GM20431 (cell line): Measurements from ENCODE around the gene KRTAP10-11.
"Not testable (repeated sequence)": the region's sequence is repeated elsewhere in the genome, so short reads cannot be mapped to it uniquely, and the experiment has no call there.

Source experiments
- in situ Hi-C: fragments of 300-500 bp; cut with MseI, MboI; formaldehyde crosslinking; loops from one replicate; pipeline ENCODE4 v1.15.0; 2020; ENCODE audit warnings: low sequenced_read_pairs; ENCODE audit not compliant: unreplicated experiment

The KRTAP10-11 gene

GRCh38 chr21:44637018-44637850 is 9.0 kb upstream of the KRTAP10-11 start, which contains the start of gene KRTAP10-10:
KRTAP10-10 (plus strand) TSS chr21:44637356; CDS start chr21:44637418, 62 bp downstream.
- in situ Hi-C loops, result no loop called here

GRCh38 chr21:44637851-44638348 is 8.3 kb upstream of the KRTAP10-11 start:
- in situ Hi-C loops, result not testable (repeated sequence)

- in situ Hi-C loops, result not testable (repeated sequence)
Observed at GRCh38 chr21:44638506-44639330, 7.5 kb upstream of the KRTAP10-11 start.

- in situ Hi-C loops, result no loop called here
Observed at GRCh38 chr21:44639331-44639655, 6.9 kb upstream of the KRTAP10-11 start.

GRCh38 chr21:44640761-44641160 is 5.5 kb upstream of the KRTAP10-11 start:
- in situ Hi-C loops, result no loop called here

GRCh38 chr21:44643741-44644310 is 2.4 kb upstream of the KRTAP10-11 start:
- in situ Hi-C loops, result no loop called here

- in situ Hi-C loops, result no loop called here
Observed at GRCh38 chr21:44644878-44645277, 1.3 kb upstream of the KRTAP10-11 start.

GRCh38 chr21:44647222-44647552 is 973 bp downstream of the KRTAP10-11 start:
- in situ Hi-C loops, result no loop called here

GRCh38 chr21:44648557-44649311 is 2.5 kb downstream of the KRTAP10-11 start:
- in situ Hi-C loops, result no loop called here

- in situ Hi-C loops, result no loop called here
Observed at GRCh38 chr21:44649521-44650100, 3.4 kb downstream of the KRTAP10-11 start.

GRCh38 chr21:44650265-44650972 is 4.2 kb downstream of the KRTAP10-11 start:
- in situ Hi-C loops, result no loop called here

- in situ Hi-C loops, result no loop called here
Observed at GRCh38 chr21:44650973-44651675, 4.9 kb downstream of the KRTAP10-11 start.

- in situ Hi-C loops, result no loop called here
Observed at GRCh38 chr21:44653123-44653522, 6.9 kb downstream of the KRTAP10-11 start.

GRCh38 chr21:44653656-44654575 is 7.7 kb downstream of the KRTAP10-11 start:
- in situ Hi-C loops, result no loop called here

GRCh38 chr21:44654576-44655175 is 8.5 kb downstream of the KRTAP10-11 start, which contains the start of gene KRTAP12-4:
KRTAP12-4 (minus strand) TSS chr21:44654659; CDS start chr21:44654614, 45 bp downstream.
- in situ Hi-C loops, result no loop called here

GRCh38 chr21:44656868-44657267 is 10.7 kb downstream of the KRTAP10-11 start:
- in situ Hi-C loops, result no loop called here
